Measurements from ENCODE around the gene AP1S3. TPM values are rescaled to one million over a fixed set of nuclear protein-coding genes. Genes with fewer than 3 reads are reported as not detected.
A peak's percentile ranks its signal among the peaks of the same experiment; 100 is the strongest.
"Not testable (repeated sequence)": the region's sequence is repeated elsewhere in the genome, so short reads cannot be mapped to it uniquely, and the experiment has no call there.

Gene AP1S3
- total and polyA plus RNA-seq, 10 donors: 2.4 to 16.0 (median 10.5) TPM

- DNase-seq: no peak
- 51 to 64% (median 56%) methylated on average over 4 of the region's 4 CpGs for WGBS, 5 donors
- no peak overlapping the region for H3K4me3 ChIP-seq
- intact Hi-C loops (cut with DNase I; ENCODE audit: low total_unique reads): no loop called here
- peaks cover 0 to 4% (median 2%) of the 10 kb centered on the region in 8 donors for H3K9me3 ChIP-seq
- peaks cover 0 to 16% (median 11%) of the 10 kb centered on the region in 6 donors for H3K4me1 ChIP-seq
- TF ChIP-seq POLR2A (IDR thresholded peaks at IDR 0.05) (no peak), CTCF (IDR thresholded peaks at IDR 0.05 in 8 of 11, conservative IDR thresholded peaks at IDR 0.05 in 3 of 11) (peak in 8 of 11 experiments; percentile 19 to 48 (median 30)), POLR2AphosphoS5 (IDR thresholded peaks at IDR 0.05) (no peak)
- no peaks in the 10 kb centered on the region for H3K27me3 ChIP-seq (replicated peaks in 1 of 7)
- peak overlapping the region in 1 of 8 donors; percentile 10 for H3K27ac ChIP-seq
- H3K36me3 ChIP-seq: no peaks in the 10 kb centered on the region
Measured at GRCh38 chr2:223797811-223798721, 39.3 kb downstream of the AP1S3 start.

- no peaks in the 10 kb centered on the region for H3K36me3 ChIP-seq
- intact Hi-C loops (cut with DNase I; ENCODE audit: low total_unique reads): no loop called here
- H3K9me3 ChIP-seq: peaks cover 0 to 14% (median 6%) of the 10 kb centered on the region in 8 donors
- TF ChIP-seq CTCF (IDR thresholded peaks at IDR 0.05 in 8 of 11, conservative IDR thresholded peaks at IDR 0.05 in 3 of 11) (no peak), POLR2AphosphoS5 (IDR thresholded peaks at IDR 0.05) (no peak), POLR2A (IDR thresholded peaks at IDR 0.05) (no peak)
- 89 to 96% (median 95%) methylated on average over 5 of the region's 5 CpGs for WGBS, 5 donors
- H3K4me1 ChIP-seq: peaks cover 0 to 16% (median 11%) of the 10 kb centered on the region in 6 donors
- no peaks in the 10 kb centered on the region for H3K27me3 ChIP-seq (replicated peaks in 1 of 7)
- no peak overlapping the region for H3K4me3 ChIP-seq
- no peak for DNase-seq
- H3K27ac ChIP-seq: no peak overlapping the region
Measured at GRCh38 chr2:223797037-223797436, 40.3 kb downstream of the AP1S3 start.

GRCh38 chr2:223789423-223789822, 48.0 kb downstream of the AP1S3 start:
- intact Hi-C loops (cut with DNase I; ENCODE audit: low total_unique reads): loop anchor here (10.0 kb wide), 1 partner anchor 95 kb away; no protein-coding TSS in a partner anchor
- no peak for TF ChIP-seq POLR2AphosphoS5 (IDR thresholded peaks at IDR 0.05)
- TF ChIP-seq CTCF (IDR thresholded peaks at IDR 0.05 in 8 of 11, conservative IDR thresholded peaks at IDR 0.05 in 3 of 11): no peak
- TF ChIP-seq POLR2A (IDR thresholded peaks at IDR 0.05): no peak
- Histone ChIP-seq H3K4me3 (no peak overlapping the region), H3K27me3 (replicated peaks in 1 of 7) (no peaks in the 10 kb centered on the region), H3K4me1 (peaks cover 0 to 16% (median 2%) of the 10 kb centered on the region in 6 donors), H3K9me3 (peaks cover 0 to 15% (median 8%) of the 10 kb centered on the region in 8 donors), H3K27ac (no peak overlapping the region), H3K36me3 (no peaks in the 10 kb centered on the region)
- DNase-seq: no peak
- 94 to 96% (median 96%) methylated on average over 6 of the region's 6 CpGs for WGBS, 5 donors

- TF ChIP-seq POLR2AphosphoS5 (IDR thresholded peaks at IDR 0.05): no peak
- TF ChIP-seq POLR2A (IDR thresholded peaks at IDR 0.05): no peak
- TF ChIP-seq CTCF (IDR thresholded peaks at IDR 0.05 in 8 of 11, conservative IDR thresholded peaks at IDR 0.05 in 3 of 11): no peak
- H3K4me1 ChIP-seq: peaks cover 0 to 16% (median 2%) of the 10 kb centered on the region in 6 donors
- intact Hi-C loops (cut with DNase I; ENCODE audit: low total_unique reads): loop anchor here (10.0 kb wide), 1 partner anchor 94 kb away; no protein-coding TSS in a partner anchor
Measured at GRCh38 chr2:223788826-223789225, 48.6 kb downstream of the AP1S3 start.

GRCh38 chr2:223788106-223788505, 49.3 kb downstream of the AP1S3 start:
- H3K4me1 ChIP-seq: peaks cover 0 to 16% (median 2%) of the 10 kb centered on the region in 6 donors
- not testable (repeated sequence) for H3K27me3 ChIP-seq (replicated peaks in 1 of 7); H3K36me3 ChIP-seq; DNase-seq; H3K4me3 ChIP-seq; H3K27ac ChIP-seq
- peaks cover 0 to 12% (median 5%) of the 10 kb centered on the region in 8 donors for H3K9me3 ChIP-seq
- intact Hi-C loops (cut with DNase I; ENCODE audit: low total_unique reads): loop anchor here (10.0 kb wide), 1 partner anchor 93 kb away; no protein-coding TSS in a partner anchor
- WGBS, 5 donors: 95 to 97% (median 96%) methylated on average over 10 of the region's 10 CpGs

More at GRCh38 chr2:223788826-223789225, 48.6 kb downstream of the AP1S3 start:
- DNase-seq: no peak
- no peak overlapping the region for H3K4me3 ChIP-seq
- no peaks in the 10 kb centered on the region for H3K27me3 ChIP-seq (replicated peaks in 1 of 7)
- H3K36me3 ChIP-seq: no peaks in the 10 kb centered on the region
- peaks cover 0 to 15% (median 8%) of the 10 kb centered on the region in 8 donors for H3K9me3 ChIP-seq
- no peak overlapping the region for H3K27ac ChIP-seq
